Astrocyte of the spinal cord (primary cell): ENCODE data around the gene PHF23.

ENCODE experiments used
- DNase-seq: peaks from one replicate; pipeline ENCODE4 v3.0.0; 2011; ENCODE audit warnings: low read depth, low spot score
- H3K4me3 ChIP-seq: 2 replicates; pipeline ENCODE4 v1.5.1; 2011; ENCODE audit warnings: low read depth, mild to moderate bottlenecking, low read length, moderate library complexity
- CTCF ChIP-seq: IDR thresholded peaks from 2 replicates; pipeline ENCODE4 v1.5.1; 2012; ENCODE audit warnings: low read depth, mild to moderate bottlenecking, low read length, inconsistent platforms
- in situ Hi-C: cut with HindIII; loops from 2 replicates; pipeline ENCODE4 v1.10.0; 2017; ENCODE audit warnings: low sequenced_read_pairs

PHF23 gene

DNA sequence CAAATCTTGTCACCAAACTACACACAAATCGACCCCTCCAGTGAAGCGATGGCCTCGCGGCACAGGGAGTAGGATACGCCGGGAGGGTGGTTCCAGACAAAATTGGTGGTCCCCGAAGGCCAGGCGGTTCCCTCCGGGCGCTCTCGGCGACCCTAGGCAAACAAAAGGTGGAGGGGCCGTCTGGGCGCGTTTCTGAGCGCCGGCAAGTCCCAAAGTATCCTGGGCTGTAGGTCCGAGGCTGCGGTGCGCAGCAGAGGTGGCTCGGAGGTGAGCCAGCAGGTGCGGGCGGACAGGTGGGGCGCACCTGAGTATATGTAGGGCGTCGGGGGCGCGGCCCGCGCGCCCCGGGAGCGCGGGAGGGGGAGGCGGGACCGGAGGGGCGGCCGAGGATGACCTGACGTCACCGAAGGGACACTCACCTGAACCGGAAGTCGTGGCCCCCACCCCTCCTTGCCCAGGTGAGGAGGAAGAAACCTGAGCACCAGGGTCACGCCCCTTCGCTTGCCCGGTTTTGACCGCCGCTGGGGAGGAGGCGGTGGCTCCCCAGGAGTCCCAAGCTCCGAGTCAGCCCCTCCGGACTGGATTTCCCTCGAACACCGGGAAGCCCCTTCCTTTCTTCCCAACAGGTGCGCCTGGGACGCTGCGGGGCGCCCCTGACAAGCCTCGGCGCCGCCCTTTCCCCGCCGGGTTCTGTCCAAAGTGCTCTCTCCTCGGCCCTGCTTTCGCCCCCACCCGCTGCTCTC is 23.1 kb upstream of the PHF23 start, which contains the start of gene CLDN7:
CLDN7 (minus strand) TSS at position 287 of the 743 bp plus-strand sequence. CDS start 435 bp downstream, outside the sequence.
- no peak for TF ChIP-seq CTCF
- in situ Hi-C loops = no loop called here
- no peak for DNase-seq
- H3K4me3 ChIP-seq = peak within 1 kb of the TSS; percentile 27

DNA sequence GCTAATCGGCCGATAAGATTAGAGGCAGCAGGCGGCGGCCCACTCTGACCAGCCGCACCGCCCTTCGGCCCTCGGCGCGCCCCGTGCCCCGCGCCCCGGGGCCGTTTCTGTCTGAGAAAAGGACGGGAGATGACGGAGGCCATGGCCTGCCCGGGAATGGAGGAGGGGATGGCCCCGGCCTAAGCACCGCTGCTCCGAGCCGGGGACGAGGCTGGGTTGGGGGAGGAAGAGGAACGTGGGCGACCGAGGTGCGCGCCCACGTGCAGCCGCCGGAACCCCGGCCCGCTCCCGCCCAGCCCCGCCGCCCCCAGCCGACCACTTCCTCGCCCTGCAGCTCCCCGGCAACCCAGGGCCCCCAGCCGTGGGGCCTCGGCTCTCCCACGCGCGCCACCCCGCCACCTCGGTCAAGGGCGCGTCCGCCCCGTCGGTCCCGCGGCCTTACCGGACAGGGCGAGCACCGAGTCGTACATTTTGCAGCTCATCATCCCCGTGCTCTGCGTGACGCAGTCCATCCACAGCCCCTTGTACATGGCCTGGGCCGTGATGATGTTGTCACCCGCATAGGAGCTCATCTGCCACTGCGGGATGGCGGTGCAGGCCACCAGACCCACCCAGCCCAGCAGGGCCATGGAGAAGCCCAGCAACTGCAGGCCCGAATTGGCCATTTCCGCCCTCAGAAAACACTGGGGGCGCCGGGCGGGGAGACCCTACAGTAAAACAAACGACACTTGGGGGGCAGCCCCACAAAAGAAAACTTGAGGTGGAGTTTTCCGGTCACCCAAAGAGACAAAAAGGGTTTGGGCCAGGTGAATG is 22.3 kb upstream of the PHF23 start:
- DNase-seq = no peak
- in situ Hi-C loops = no loop called here
- TF ChIP-seq CTCF = no peak
- peak overlapping the region; percentile 27 for H3K4me3 ChIP-seq

DNA sequence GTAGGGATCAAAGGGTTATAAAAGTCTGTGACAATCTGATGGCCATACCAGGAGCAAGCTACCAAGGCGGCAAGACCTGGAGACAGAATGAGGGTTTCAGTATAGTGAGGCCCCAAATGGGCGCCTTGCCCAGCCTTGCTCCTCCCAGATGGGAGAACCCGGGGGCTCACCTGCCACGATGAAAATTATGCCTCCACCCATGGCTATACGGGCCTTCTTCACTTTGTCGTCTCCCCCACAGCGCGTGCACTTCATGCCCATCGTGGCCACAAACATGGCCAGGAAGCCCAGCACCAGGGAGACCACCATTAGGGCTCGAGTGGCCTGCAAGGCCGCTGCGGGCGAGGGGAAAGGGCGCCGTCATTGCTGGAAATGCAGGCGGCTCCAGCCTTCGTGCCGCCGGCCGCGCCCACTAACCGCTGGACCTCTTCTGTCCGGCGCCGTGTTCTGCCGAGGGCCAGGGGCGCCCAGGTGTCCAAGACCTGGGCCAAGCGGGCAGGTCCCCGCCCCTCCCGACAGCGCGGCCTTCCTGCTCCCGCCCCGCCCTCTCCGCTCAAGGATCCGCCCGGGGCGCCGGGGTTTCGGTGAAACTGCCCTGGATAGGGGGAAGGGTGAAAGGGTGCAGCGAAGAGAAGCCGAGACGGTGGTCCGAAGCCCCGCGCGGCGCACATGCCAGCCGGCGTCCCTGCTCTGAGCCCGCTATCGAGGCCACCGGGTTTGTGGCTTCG is 21.6 kb upstream of the PHF23 start:
- no peak for DNase-seq
- in situ Hi-C loops = no loop called here
- peak overlapping the region; percentile 27 for H3K4me3 ChIP-seq
- TF ChIP-seq CTCF = no peak

DNA sequence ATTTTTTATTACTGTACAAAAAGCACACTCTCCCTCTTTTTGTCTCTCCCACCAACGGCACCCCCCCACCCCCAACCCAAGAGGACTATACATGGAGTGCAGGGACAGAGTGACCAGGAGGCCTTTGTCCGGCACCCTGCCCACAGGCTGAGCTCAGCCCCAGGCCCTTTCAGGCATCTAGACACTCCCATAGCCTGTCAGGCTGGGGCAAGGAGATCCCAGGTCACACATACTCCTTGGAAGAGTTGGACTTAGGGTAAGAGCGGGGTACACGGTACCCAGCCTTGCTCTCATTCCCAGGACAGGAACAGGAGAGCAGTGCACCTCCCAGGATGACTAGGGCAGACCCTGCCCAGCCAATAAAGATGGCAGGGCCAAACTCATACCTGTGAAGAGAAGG is 20.9 kb upstream of the PHF23 start:
- in situ Hi-C loops = no loop called here
- no peak for TF ChIP-seq CTCF
- no peak for DNase-seq
- H3K4me3 ChIP-seq = no peak overlapping the region

GRCh38 chr17:7259555-7259889 is 20.3 kb upstream of the PHF23 start:
- in situ Hi-C loops = no loop called here
- no peak for DNase-seq
- H3K4me3 ChIP-seq = no peak overlapping the region
- TF ChIP-seq CTCF = no peak

DNA sequence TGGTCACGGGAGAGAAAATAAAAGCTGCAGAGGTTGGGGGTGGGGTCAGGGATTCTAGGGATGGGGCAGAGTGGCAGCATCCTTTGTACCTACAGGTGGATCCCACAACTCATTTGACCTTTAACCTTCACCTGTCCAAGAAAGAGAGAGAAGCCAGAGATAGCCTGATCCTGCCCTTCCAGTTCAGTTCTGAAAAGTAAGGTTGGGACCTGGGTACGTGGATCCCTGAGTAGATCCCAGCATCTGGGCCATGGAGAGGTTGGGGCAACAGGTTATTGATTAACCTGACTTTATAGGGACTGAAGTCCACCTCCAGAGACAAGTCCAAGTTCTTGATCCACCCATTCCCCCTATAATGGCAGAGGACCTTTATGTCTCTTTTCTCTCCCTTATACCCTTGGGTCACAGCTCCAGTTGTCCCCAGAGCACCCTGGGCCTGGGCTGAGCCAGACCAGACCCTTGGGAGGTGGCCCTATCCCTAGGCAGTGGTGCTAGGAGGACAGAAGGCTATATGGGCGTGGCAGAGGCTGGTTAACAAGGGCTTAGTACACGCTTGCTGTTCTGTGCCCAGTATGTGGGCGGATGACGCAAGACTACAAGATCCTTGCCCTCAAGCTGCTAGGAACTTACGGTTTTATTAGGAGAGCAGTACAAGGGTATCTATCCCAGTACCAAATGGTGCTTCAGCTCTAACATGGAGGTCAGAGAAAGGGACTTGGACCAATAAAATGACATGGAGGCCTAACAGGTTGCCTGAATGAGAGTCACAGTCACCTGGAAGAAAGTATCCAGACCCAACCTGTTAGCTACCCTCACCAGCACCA is 19.7 kb upstream of the PHF23 start:
- in situ Hi-C loops = no loop called here
- no peak for TF ChIP-seq CTCF
- no peak overlapping the region for H3K4me3 ChIP-seq
- DNase-seq = no peak
